Measurements from ENCODE around the gene SV2A. TPM values are rescaled to one million over a fixed set of nuclear protein-coding genes. Genes with fewer than 3 reads are reported as not detected.
"Not testable (repeated sequence)": the region's sequence is repeated elsewhere in the genome, so short reads cannot be mapped to it uniquely, and the experiment has no call there.

Gene SV2A
- total RNA-seq, 3 donors from 2014 or later, result 4.8 to 5.4 (median 5.0) TPM

DNA sequence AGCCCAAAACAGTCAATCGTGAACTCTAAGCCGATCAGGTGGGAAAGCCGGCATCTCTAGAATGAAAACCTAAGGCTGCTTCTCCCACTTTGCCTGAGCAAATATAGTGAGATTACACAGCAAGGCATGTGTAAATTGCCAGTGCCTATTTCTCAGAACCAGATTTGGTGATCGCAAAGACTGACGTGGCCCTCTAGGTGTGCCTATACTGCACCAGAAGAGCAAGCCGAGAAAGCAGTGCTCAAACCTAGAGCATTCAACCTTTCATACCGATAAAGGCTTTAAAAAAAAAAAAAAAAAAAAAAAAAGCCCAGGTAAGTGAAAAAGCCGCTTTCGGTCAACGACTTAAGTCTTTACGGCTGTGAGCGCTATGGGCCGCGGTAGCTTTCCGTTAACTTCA is 57.4 kb downstream of the SV2A start:
- H3K9me3 Mint-ChIP-seq; H3K4me3 Mint-ChIP-seq; H3K36me3 Mint-ChIP-seq (ENCODE audit: insufficient read depth); H3K4me1 Mint-ChIP-seq (ENCODE audit: low read depth); H3K27me3 Mint-ChIP-seq (ENCODE audit: low read depth); DNase-seq: not testable (repeated sequence)
- peak; percentile 22 to 24 for ATAC-seq

Other genes starting within 250 kb of the SV2A start
- gene FCGR1A, start 135.2 kb downstream of the SV2A start, total RNA-seq, result not detected
- 10 to 100 TPM; 15.7 to 18.9 (median 17.9) TPM for gene BOLA1, start 18.3 kb downstream of the SV2A start, total RNA-seq
- 100 to 1,000 TPM; 129 to 135 (median 130) TPM for gene SF3B4, start 10.0 kb upstream of the SV2A start, total RNA-seq
- 1 to 10 TPM; 1.3 to 2.5 (median 2.0) TPM for gene MTMR11, start 19.0 kb upstream of the SV2A start, total RNA-seq
- gene OTUD7B, start 92.9 kb upstream of the SV2A start, total RNA-seq, result 10 to 100 TPM; 40.5 to 48.2 (median 43.2) TPM
- gene VPS45, start 149.9 kb upstream of the SV2A start, total RNA-seq, result 10 to 100 TPM; 17.8 to 19.9 (median 18.6) TPM
- gene PLEKHO1, start 232.1 kb upstream of the SV2A start, total RNA-seq, result 10 to 100 TPM; 16.6 to 20.9 (median 17.7) TPM

Data from activated T-cell treated with anti-CD3 and anti-CD28 coated beads, Interleukin-2, amount 50 U/mL, for 4 hours (primary cell).